HG03378 (cell line): ENCODE data around the gene RAB17.

ENCODE experiments used
- ATAC-seq: cut with Tn5 transposase; IDR thresholded peaks from one replicate; pipeline ENCODE4 v1.9.1; 2021; ENCODE audit warnings: mild to moderate bottlenecking, moderate library complexity; ENCODE audit not compliant: unreplicated experiment

The RAB17 gene

DNA sequence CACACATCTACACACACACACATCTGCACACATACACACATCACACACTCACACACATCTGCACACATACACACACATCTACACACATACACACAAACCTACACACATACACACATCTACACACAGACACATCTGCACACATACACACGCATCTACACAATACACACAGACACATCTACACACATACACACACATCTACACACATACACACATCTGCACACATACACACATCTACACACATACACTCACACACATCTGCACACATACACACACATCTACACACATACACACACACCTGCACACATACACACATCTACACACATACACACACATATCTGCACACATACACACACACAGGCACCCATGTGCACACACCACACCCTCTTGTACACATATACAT, 24.6 kb downstream of the RAB17 start:
- ATAC-seq = no peak

DNA sequence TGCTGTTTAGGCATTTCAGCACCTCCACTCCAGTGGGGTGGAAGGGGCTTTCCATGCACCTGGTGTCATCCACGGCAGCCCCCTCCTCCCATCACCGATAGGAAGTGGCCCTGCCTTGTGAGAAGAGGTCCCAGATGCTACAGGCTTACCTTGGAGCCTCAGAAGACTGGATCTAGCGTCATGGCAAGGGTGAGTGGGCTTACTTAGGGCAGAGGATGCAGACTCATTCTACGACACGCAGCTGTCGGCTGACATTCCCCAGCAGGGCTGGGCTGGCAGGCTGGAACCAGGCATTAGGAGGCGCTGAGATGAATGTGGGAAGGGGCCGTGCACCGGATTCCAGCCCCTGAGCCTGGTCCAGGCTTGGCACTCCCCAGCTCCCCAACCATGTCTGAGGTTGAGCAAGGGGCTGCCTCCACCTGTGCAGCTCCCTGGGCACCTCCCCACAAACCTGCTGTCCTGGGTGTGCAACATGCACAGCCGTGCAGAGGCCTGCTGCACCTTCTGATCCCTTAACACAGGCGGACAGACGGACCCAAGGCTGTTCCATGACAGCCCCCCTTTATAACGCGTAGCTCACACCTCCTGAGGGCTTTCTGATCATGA, 25.9 kb downstream of the RAB17 start:
- no peak for ATAC-seq

DNA sequence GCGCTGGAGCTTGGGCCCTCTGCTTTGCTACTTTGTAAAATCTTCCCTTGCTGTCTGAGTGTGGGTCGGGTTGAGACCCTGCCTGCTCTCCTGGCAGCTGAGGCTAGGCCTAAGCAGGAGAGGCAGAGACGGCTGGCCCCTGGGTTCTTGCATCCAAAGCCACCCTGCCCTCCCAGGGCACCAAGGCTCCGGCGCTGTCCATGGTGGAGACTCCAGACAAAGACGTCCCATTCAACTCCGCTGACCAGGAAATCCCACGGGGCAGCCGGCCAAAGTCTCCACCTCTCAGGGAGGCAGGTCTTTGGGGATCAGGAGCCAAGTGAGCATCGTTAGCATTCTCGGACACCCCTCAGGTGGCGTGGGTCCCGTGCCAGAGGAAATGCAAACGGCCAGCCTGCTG, 26.7 kb downstream of the RAB17 start:
- ATAC-seq = no peak

DNA sequence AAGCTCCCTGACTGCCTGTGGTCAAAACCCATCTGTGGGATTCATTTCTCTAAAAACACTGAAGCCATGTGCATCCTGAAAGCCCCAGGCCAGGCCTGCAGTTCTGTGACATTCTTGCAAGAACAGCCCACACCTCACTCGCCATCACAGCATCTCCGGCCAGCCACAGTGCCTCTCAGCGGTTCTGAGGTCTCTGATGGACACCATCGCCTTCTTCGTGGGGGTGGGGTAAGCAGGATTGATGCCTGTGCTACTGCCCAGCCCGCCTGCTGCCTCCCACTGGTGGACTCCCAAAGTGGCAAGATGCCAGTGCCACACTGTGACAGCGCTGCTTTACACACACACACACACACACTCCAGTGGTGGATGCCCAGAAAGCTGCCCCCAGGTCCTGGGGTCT, 29.3 kb downstream of the RAB17 start:
- no peak for ATAC-seq

DNA sequence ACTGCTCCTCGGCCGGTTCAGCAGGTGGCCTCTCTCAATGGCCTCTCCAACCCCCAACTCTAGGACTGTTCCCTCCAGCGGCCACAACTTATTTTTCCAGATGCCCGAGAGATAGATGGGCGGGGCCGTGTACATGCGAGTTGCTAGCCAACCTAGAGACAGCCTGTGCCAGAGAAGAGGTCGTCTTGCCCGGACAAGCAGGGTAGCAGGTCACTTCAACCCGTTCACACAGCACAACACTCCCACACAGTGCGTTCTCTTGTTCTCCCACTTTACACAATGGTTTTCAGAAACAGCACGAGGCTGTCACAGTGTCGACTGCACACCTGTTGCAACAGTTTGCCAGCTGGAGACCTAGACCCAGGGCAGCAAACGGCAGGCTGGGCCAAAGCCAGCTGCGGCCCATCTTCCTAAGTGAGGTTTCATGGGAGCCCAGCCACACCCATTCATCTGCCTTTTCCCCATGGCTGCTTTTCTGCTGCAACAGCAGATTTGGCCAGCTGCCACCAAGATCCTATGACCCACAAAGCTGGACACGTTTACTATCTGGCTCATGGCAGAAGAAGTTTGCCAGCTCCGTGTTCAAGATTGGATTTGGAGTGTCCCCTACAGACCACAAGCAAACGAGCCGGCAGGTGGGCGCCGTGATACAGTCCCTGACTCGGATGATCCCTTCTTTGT, 31.4 kb downstream of the RAB17 start:
- ATAC-seq = no peak

DNA sequence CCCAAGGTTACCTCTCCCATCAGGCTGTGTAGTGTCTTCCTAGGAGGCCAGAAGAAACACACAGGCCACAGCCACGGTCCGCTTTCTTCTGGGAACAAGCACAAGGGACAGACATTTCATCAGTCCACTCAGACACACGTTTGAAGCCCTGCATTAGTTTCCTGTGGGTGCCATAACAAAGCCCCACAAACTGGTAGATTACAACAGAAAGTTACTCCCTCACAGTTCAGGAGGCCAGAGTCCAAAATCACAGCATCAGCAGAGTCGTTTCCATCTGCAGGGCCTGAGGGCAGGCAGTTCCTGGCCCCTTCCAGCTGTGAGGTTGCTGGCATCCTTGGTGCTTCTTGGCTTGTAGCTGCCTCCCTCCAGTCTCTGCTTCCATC, 32.9 kb downstream of the RAB17 start:
- ATAC-seq = peak; percentile 14

DNA sequence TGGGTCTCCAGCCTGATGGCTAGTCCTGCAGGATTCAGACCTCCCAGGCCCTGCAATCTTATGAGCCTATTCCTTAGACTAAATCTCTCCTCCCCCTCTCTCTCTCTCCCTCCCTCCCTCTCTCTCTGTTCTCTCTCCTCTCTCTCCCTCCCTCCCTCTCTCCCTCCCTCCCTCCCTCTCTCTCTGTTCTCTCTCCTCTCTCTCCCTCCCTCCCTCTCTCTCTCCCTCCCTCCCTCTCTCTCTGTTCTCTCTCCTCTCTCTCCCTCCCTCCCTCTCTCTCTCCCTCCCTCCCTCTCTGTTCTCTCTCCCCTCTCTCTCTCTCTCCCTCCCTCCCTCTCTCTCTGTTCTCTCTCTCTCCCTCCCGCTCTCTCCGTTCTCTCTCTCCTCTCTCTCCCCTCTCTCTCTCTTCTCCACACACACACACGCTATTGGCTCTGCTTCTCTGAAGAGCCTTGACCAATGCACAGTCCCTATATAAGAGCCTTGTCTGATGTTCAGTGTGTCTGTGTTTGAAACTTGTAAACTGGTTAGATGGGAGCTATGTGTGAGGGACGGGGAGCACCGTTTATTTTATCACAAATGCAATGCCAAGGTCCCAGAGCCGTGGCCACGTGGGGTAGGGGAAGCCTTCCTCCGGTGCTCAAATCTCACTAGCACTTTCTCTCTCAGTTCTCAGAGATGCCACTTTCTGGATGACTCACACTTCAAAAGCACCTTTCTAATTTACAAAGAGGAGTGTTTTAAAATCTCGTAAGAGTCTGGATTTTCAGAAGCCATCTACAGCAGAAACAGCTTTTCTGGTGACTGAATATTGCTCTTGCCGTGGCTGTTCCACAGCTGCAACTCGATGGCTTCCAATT, 33.5 kb downstream of the RAB17 start:
- peak; percentile 94 for ATAC-seq

DNA sequence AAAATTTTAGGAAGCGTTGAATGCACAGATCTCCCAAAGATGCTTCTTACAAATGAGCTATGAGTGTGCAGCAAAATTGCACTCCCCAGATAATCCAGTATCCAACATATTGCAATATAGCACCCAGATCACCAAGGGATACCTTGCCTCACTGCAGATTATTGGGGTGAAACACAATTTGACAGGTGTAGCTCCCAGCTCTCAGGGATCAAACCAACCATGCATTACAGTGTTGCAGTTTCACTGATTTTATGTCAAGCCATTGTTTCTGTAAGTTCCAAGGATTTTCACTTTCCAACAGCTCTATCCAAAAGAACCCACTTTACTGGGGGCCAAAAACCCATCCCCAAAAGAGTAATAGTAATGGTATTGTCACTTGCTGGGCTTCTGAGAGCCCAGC, 35.0 kb downstream of the RAB17 start:
- ATAC-seq = no peak

DNA sequence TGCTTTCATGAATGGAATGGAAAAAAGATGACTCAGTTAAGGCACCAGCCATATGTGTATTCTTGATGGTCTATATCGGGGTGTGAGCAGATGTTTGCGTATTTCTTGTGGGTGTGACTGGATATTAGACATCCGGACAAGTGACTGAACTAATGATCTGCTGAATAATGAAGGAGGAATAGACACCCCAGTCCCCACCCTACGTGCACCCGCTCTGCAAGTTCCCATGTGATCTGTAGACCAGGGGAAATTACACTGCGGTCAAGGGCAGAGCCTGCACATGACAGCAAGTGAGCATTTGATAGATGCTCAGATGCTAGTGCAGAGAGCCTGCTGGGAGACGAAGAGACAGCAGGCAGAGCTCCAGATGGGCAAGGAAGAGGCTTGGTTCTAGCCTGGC, 36.6 kb downstream of the RAB17 start:
- ATAC-seq = no peak

DNA sequence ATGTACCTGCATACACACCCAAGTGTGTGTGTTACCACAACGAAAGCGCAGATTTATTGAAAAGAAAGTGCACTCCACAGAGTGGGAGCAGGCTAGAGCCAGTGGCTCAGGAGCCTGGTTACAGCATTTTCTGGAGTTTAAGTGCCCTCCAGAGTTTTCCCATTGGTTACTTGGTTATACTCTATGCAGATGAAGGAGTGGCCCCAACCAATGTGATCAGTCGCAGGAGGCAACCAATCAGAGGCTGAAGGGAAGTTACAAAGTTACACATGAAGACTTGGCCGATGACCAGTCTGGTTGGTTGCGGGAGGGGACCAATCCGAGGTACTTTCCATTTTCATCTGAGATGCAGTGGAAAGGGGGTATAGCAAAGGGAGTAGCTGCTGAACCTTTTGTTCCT, 37.6 kb downstream of the RAB17 start:
- ATAC-seq = no peak

DNA sequence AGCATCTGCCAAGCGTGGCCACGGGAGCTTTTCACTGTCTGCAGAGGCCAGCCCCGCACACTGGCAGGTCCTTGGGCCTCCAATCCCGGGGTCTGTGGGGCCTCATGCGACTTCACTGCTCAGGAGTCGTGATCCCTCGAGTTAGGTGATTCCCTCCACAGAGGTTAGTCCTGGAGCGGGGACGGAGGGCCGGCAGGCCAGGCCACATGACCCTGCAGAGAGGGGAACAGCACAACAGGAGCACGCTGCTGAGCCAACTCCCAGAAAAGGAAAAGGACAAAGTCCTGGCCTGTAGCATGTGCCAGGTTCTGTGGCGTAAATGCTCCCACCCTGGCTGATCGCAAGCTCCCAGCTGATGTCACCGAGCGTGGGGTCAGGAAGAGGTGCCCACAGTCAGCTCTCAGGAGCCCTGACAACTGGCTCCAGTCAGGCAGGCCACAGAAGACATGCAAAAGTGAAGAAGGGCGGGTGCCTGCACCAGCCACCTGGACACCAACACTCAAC, 39.4 kb downstream of the RAB17 start:
- ATAC-seq = no peak

DNA sequence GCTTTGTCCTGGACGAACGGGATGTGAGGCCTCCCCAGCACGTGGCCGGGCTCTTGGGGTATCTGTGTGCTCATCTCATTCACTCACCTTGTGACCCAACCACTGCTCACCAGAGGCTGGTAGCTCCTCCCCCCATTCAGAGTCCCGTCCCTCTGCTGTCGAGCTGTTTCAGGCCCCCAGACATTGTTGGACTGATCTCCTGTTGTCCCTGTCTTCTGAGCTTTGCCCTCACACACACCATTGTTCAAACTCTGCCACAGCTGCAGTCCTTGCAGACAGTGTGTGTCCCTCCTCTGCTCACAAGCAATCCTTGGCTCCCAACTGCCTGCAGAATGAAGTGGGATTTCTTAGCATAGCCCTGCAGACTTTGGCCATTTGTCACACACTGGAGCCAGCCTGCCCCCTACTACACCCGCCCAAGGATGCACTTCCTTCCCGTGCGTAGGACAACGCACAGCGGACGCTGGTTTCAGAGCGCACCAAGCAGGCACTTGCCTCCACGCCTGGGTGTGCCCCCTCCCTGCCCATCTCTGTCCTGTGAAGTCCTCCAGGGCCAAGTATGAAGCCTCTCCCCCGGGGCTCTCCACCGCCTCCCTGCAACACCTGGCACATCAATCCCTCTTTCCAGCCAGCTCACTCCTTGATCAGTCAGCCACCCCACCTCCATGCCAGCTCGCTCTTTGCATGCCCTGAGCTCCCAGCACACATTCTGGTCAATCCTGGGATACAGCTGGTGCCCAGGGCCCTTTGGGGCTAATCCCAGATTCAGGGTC, 40.7 kb downstream of the RAB17 start:
- no peak for ATAC-seq

DNA sequence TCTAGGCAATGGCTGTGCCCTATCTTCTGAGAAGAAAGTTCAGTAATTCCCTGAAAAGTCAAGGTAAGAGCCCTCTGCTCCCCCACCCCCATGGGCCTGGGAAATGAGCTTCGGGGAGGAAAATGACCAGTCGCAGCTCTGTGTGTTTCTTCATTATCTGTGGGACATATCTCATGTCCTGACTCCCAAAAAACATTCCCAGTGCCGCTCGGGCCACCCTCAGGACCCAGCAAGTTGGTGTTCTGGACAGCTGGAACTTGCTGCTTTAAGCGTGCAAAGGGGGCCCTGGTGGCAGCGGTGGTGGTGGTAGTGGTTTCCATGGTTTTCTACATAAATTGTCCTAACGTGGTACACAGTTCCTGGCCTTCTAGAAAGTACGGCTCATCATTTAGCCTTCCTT, 41.3 kb downstream of the RAB17 start:
- ATAC-seq = no peak

DNA sequence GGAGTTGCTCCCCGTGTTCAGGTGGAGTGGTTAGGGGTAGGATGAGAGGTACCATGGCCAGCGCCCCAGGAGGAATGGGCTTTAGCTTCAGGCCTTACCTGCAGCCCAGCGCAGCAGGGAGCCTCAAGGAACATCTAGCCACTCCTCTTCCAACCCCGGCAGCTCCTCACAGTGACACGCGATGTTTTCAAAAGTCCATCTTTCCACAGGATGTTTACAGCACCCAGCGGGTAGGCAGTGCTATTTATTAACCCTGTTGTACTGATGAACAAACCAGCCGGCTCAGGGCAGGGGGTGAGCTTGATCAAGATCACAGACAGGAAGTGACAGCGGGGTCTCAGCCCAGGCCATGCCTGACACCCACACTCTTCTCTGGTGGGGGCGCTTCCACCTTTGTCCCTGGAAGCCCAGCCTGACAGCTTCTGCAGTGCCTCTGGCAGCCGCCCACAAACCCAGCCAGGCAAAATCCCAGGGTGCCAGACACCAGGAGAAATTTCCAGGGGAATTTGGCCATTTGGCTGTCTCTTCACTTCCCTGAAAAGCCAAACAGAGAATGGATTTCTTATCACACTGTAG, 42.6 kb downstream of the RAB17 start:
- ATAC-seq = no peak

DNA sequence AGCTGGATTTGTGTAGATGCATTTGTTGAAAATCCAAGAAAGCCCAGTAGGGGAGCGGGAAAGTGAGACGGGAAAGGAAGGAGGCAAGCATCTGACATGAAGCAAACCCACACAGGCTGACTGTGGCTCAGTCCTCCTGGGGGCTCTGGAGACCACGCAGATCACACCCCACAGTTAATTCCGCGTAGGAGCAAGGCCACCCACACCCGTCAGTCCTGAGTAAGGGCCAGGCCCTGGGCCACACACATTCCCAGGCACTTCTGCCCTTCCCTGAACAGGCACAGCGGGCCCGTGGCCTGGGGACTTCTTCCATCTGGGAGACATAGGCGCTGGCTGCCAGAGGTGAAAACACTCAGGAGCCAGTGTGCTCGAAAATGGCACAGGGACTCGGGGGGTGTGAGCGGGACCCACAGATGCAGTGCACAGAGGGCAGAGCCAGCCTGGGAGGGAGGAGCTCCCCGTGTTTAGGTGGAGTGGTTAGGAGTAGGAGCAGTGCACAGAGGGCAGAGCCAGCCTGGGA, 43.6 kb downstream of the RAB17 start:
- no peak for ATAC-seq

DNA sequence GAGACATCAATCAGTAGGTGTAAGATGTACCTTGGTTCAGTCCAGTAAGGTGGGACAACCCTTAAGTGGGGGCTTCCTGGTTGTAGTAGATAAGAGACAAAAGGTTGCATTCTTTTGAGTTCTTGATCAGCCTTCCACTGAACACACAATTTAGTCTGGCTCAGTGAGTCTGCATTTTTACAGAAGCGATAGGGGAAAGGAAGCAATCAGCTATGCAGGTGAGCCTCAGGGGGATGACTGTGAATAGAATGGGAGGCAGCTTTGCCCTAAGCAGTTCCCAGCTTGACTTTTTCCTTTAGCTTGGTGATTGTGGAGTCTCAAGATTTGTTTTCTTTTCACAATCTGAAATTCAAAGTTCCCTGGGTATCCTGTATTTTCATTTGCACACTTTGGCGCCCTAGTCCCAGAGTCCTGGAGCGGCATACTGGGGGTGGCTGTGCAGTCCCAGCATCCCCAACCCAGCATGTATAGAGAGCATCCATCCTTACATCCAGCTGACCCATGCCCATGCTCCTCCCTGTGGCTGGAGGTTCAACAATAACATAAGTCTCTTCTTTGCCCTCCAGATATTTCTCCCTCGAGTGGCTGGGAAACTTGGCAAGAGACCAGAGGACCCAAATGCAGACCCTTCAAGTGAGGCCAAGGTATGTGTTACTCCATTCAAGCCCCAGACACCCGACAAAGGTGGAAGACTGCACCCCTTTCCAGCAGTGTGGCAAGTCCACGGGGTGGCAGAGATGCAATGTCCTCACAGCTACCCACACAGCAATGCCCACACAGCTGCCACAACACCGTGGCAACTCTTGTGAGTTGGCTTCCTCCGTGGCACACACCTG, 44.3 kb downstream of the RAB17 start:
- no peak for ATAC-seq

DNA sequence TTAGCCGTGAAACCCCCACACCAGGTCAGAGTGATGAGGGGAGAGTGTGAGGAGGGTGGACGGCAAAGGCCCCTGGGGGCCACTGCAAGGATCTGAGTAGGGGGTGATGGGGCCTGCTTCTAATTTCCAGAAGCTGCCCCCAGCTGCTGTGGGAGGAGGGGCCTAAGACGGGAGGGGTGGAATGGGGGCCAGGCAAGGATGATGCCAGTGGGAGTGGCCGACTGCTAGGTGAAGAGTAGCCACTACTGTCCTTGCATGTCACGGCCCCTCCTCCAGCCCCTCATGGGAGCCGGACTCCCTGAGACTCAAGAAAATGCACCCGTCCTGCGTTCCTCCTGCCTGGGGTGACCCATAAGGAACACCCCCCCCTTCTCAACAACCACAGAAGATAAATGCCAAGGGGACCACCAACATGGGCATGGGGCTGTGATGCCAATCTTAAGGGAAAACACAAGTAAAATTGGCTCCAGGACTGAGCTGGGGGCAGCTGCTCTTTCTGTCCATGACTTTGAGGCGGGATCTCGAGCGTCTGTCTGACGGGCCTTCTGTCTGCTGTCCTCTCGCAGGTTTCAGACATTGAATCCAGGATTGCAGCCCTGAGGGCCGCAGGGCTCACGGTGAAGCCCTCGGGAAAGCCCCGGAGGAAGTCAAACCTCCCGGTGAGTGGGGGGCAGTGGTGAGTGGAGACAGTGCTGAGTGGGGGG, 48.4 kb downstream of the RAB17 start:
- ATAC-seq = no peak

DNA sequence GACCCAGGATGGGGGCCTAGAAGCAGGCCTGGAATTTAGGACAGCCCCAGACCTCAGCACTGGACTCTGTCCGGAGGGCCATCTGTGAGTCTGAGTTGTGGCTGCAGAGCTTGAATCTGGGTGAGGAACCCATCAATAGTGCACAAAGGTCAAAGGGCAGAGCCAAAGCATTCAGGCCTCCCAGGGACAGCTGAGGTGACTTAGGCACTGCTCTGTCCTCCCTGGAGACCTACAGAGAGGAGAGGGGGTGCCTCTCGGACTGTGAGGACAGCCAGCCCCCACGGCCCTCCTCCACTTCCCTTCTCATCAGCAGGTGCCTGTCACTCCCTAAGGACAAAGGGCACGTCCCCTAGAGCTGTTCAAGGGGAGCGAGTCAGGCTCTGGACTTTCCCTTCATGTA, 49.3 kb downstream of the RAB17 start:
- ATAC-seq = no peak

DNA sequence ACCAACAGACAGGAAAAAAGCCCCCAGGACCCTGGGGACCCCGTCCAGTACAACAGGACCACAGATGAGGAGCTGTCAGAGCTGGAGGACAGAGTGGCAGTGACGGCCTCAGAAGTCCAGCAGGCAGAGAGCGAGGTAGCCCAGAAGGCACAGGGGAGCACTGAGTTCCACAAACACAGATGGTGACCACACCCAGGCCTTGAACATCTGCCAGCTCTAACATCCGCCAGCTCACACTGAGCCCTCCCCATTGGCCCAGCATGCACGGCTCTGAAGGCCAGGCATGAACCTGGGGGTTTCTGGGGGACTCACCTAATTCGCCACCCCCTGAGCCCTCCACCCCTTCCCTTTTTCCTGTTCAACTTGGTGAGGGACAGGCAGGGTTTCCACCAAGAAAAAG, 49.7 kb downstream of the RAB17 start:
- no peak for ATAC-seq
